Upper lobe of right lung (tissue), 1 donor: ENCODE measurements around the gene RUNX1. TPM values are rescaled to one million over a fixed set of nuclear protein-coding genes. Genes with fewer than 3 reads are reported as not detected.

Experiments
- ATAC-seq: fragments of 200-7000 bp; cut with Tn5 transposase; one replicate; pipeline ENCODE4 v1.9.1; 2020; ENCODE audit warnings: mild to moderate bottlenecking, moderate library complexity
- DNase-seq: peaks from one replicate; pipeline ENCODE4 v3.0.0-alpha.2; 2020
- H3K27ac ChIP-seq: fragments of 200-600 bp; one replicate; pipeline ENCODE4 v1.8.0; 2022
- H3K27me3 ChIP-seq: fragments of 200-600 bp; one replicate; pipeline ENCODE4 v1.8.0; 2022; ENCODE audit warnings: mild to moderate bottlenecking
- H3K36me3 ChIP-seq: fragments of 200-600 bp; one replicate; pipeline ENCODE4 v1.8.0; 2022
- H3K4me1 ChIP-seq: fragments of 200-600 bp; one replicate; pipeline ENCODE4 v1.8.0; 2022
- H3K4me3 ChIP-seq: fragments of 200-600 bp; one replicate; pipeline ENCODE4 v1.8.0; 2022; ENCODE audit warnings: mild to moderate bottlenecking
- H3K9me3 ChIP-seq: fragments of 200-600 bp; one replicate; pipeline ENCODE4 v1.8.0; 2022
- intact Hi-C: fragments of 100-400 bp; cut with DNase I; formaldehyde crosslinking; loops from one replicate; pipeline ENCODE4 v1.11.0; 2022
- total RNA-seq: library from RNA; stranded (reverse); fragmentation: NEBNext Ultra II Directional; extraction: Animal tissue kit (Norgen Biotek cat#: 25700); gene quantifications from one replicate; pipeline ENCODE4 v1.2.1, GENCODE V29; 2021
- TF ChIP-seq, protein P1 (sequence below): fragments of 200-600 bp; IDR thresholded peaks from one replicate; pipeline ENCODE4 v1.8.0; 2022; ENCODE audit warnings: antibody characterized with exemption
- donor health status: DM: no; HTN: yes; CAD: no; lungs with severe emphysema.

RUNX1 gene
- total RNA-seq, 1 donor from 2014 or later: 86.9 TPM

- H3K4me1 ChIP-seq: peaks cover 4% of the 10 kb centered on the region
- no peak for ATAC-seq
- no peak for DNase-seq
- no peaks in the 10 kb centered on the region for H3K27me3 ChIP-seq
- peaks cover 42% of the 10 kb centered on the region for H3K36me3 ChIP-seq
- intact Hi-C loops: no loop called here
- H3K9me3 ChIP-seq: no peaks in the 10 kb centered on the region
- no peak overlapping the region for H3K27ac ChIP-seq
- TF ChIP-seq, protein P1, sequence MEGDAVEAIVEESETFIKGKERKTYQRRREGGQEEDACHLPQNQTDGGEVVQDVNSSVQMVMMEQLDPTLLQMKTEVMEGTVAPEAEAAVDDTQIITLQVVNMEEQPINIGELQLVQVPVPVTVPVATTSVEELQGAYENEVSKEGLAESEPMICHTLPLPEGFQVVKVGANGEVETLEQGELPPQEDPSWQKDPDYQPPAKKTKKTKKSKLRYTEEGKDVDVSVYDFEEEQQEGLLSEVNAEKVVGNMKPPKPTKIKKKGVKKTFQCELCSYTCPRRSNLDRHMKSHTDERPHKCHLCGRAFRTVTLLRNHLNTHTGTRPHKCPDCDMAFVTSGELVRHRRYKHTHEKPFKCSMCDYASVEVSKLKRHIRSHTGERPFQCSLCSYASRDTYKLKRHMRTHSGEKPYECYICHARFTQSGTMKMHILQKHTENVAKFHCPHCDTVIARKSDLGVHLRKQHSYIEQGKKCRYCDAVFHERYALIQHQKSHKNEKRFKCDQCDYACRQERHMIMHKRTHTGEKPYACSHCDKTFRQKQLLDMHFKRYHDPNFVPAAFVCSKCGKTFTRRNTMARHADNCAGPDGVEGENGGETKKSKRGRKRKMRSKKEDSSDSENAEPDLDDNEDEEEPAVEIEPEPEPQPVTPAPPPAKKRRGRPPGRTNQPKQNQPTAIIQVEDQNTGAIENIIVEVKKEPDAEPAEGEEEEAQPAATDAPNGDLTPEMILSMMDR: no peak
- H3K4me3 ChIP-seq: no peak overlapping the region
These were observed 224.0 kb downstream of the RUNX1 start for GRCh38 chr21:34825101-34825500.

GRCh38 chr21:34824314-34824713 is 224.8 kb downstream of the RUNX1 start:
- Histone ChIP-seq H3K4me3 (no peak overlapping the region), H3K9me3 (no peaks in the 10 kb centered on the region), H3K27ac (peak overlapping the region; percentile 4), H3K27me3 (no peaks in the 10 kb centered on the region), H3K4me1 (peaks cover 4% of the 10 kb centered on the region), H3K36me3 (peaks cover 39% of the 10 kb centered on the region)
- DNase-seq: no peak
- intact Hi-C loops: no loop called here
- no peak for ATAC-seq
- TF ChIP-seq, protein P1: no peak

DNA sequence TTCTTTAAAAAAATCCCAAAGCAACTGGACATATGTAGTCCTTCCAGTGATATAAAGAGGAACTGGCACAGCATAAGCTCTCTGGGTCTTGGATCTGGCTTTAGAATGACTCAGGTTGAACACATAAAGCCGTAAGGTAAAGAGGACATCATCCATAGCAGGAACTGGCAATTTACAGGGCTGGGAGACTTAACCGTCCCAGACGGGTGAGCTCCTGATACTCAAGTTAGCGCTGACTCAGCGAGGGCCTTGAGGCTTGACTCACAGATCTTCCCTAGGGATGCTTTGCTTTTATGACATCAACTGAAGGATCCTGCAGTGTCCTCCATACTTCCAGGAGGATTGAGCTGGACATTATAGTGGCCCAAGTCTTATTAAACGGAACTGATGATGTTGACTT is 226.2 kb downstream of the RUNX1 start:
- TF ChIP-seq, protein P1: no peak
- Histone ChIP-seq H3K9me3 (no peaks in the 10 kb centered on the region), H3K4me3 (no peak overlapping the region), H3K36me3 (peaks cover 51% of the 10 kb centered on the region), H3K4me1 (peaks cover 4% of the 10 kb centered on the region), H3K27ac (no peak overlapping the region), H3K27me3 (no peaks in the 10 kb centered on the region)
- no peak for DNase-seq
- no peak for ATAC-seq
- intact Hi-C loops: no loop called here

DNA sequence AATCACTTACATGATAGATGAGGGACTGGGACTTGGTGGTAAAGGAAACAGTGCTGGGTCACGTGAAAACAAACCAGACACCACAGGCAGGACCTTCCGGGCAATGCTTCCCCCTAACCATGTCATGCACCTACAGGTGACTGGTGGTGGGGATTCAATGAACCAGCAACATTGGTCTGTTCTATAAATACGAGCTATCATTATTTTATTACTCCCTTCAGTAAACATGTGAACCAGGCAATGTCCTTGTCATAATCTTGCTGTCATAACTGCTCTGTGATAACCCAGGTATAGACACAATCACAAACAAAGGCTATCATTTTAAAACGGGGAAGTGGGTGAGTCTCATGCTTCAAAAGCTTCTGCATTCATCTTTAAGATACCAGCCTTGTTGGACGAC is 226.9 kb downstream of the RUNX1 start:
- no peak for ATAC-seq
- no peak overlapping the region for H3K4me3 ChIP-seq
- intact Hi-C loops: no loop called here
- no peak overlapping the region for H3K27ac ChIP-seq
- no peak for DNase-seq
- no peaks in the 10 kb centered on the region for H3K9me3 ChIP-seq
- H3K36me3 ChIP-seq: peaks cover 50% of the 10 kb centered on the region
- H3K27me3 ChIP-seq: no peaks in the 10 kb centered on the region
- TF ChIP-seq, protein P1: no peak
- peaks cover 4% of the 10 kb centered on the region for H3K4me1 ChIP-seq

DNA sequence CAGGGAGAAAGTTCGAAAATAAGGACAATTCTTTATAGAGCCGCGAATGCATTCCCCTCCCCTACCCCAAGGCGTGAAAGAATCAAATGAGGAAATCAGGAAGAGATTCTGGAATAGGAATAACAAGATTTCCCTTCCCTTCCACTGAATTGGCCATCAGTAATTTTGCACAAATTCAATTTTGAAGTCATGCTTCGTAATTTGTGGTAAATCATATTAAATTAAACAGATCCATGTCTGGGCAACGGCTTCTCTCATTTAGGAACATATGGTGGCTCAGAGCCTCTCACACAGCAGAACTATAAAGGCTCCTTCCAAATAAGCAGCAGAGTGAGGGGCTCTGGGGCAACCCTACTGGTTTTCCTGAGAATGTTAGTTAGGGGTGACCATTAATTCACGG is 227.4 kb downstream of the RUNX1 start:
- Histone ChIP-seq H3K36me3 (peaks cover 50% of the 10 kb centered on the region), H3K27ac (no peak overlapping the region), H3K27me3 (no peaks in the 10 kb centered on the region), H3K4me1 (peaks cover 4% of the 10 kb centered on the region), H3K4me3 (no peak overlapping the region), H3K9me3 (no peaks in the 10 kb centered on the region)
- intact Hi-C loops: no loop called here
- DNase-seq (no peak), ATAC-seq (no peak)
- TF ChIP-seq, protein P1: no peak

DNA sequence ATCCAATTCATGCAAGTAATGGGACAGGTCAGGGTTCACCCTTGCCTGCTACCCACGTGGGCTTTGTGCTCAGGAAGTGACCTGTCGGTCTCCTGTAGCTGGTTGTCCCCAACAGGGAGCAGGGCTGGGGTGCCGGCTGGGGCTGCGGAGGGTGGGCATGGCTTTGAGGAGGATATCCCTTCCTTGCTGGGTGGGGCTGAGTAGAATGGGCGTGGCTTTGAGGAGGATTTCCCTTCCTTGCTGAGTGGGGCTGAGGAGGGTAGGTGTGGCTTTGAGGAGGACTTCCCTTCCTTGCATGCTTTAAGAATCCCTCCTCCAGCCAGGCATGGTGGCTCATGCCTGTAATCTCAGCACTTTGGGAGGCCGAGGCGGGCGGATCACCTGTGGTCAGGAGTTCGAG is 229.1 kb downstream of the RUNX1 start:
- Histone ChIP-seq H3K27me3 (no peaks in the 10 kb centered on the region), H3K27ac (no peak overlapping the region), H3K4me1 (peaks cover 4% of the 10 kb centered on the region), H3K4me3 (no peak overlapping the region), H3K36me3 (peaks cover 58% of the 10 kb centered on the region), H3K9me3 (no peaks in the 10 kb centered on the region)
- TF ChIP-seq, protein P1: no peak
- no peak for DNase-seq
- peak; percentile 49 for ATAC-seq
- intact Hi-C loops: no loop called here
